Measurements from ENCODE around the gene ARL2.
"Not testable (repeated sequence)": the region's sequence is repeated elsewhere in the genome, so short reads cannot be mapped to it uniquely, and the experiment has no call there.

The ARL2 gene

GRCh38 chr11:65013888-65014725 lies at the start of gene ARL2:
TSS of gene ARL2 (plus strand) at chr11:65014160. CDS start at chr11:65014208, 48 bp downstream.
- no peak for FAIRE-seq

DNA sequence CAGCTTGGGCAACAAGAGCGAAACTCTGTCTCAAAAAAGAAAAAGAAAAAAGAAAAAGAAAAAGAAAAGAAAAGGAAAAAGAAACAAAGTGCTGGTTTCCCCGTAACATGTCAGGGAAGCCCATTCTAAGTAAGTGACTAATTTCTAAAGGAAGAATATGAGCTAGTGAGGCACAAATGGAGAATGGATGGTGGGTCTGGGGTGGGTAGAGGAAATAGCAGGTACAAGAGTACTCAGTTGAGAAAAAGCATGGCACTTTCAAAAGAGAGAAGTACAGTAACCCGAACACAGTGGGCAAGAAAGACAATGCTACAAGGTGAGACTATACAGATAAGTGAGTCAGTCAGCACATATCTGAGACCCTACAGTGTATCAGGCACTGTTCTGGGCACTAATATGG lies 46.6 kb upstream of the ARL2 start:
- FAIRE-seq, result no peak

GRCh38 chr11:64969209-64969608 lies 44.8 kb upstream of the ARL2 start:
- no peak for FAIRE-seq

- no peak for FAIRE-seq
Observed at GRCh38 chr11:64970731-64971151, 43.2 kb upstream of the ARL2 start.

GRCh38 chr11:64971421-64972233 lies 42.3 kb upstream of the ARL2 start, which contains the start of gene MAJIN:
TSS of gene MAJIN (minus strand) at chr11:64972108. CDS start at chr11:64959405, 12,703 bp downstream.
- FAIRE-seq, result no peak

GRCh38 chr11:64974124-64974523 lies 39.8 kb upstream of the ARL2 start:
- no peak for FAIRE-seq

GRCh38 chr11:64976651-64977050 lies 37.3 kb upstream of the ARL2 start:
- no peak for FAIRE-seq

DNA sequence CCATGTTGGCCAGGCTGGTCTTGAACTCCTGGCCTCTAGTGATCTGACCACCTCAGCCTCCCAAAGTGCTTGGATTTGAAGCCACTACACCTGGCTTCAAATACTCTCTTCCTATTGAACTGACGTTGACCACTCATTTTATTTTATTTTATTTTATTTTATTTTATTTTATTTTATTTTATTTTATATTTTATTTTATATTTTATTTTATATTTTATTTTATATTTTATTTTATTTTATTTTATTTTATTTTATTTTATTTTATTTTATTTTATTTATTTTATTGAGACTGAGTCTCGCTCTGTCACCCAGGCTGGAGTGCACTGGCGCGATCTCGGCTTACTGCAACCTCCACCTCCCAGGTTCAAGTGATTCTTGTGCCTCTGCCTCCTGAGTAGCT lies 30.6 kb upstream of the ARL2 start:
- not testable (repeated sequence) for FAIRE-seq

GRCh38 chr11:64987998-64988854 lies 25.7 kb upstream of the ARL2 start:
- no peak for FAIRE-seq

DNA sequence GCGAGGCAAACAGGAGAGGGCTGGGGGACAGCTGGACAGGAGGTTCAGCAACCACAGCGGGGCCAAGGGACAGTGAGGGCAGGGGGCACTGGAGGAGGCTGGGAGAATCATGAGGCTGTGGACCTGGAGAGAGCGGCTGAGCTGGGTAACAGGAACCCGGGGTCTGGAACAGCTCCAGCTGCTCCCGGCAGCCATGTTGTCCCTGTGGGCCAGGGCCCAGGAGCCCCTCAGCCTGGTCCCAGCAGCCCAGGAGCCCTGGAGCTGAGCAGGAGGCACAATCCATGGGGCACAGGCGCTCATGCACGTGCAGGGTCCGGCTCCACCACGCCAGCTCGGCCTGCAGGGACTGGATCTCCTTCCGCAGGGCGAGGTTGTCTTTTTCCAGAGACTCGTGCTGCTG lies 24.5 kb upstream of the ARL2 start:
- no peak for FAIRE-seq

GRCh38 chr11:64990222-64990923 lies 23.6 kb upstream of the ARL2 start:
- no peak for FAIRE-seq

DNA sequence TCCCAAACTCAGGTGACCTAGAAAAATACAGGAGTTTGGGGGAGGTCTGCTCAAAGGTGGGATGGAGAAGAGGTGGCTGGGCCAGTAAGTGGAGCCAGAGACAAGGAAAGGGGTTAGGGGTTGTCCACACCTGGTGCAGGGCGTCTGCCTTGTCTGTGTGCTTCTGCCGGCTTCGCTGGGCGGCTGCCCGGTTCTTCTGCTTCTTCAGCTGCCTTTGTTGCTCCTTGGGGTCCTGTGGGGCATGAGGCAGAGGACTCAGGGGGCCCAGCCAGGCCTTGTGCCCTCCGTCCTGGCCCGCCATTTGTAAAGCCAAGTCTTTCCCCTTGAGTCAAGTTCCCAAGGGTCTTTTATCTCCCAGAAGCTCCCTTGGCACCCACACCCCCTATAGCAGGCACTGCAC lies 19.6 kb upstream of the ARL2 start:
- no peak for FAIRE-seq

- FAIRE-seq, result no peak
Observed at GRCh38 chr11:64996327-64996709, 17.6 kb upstream of the ARL2 start.

DNA sequence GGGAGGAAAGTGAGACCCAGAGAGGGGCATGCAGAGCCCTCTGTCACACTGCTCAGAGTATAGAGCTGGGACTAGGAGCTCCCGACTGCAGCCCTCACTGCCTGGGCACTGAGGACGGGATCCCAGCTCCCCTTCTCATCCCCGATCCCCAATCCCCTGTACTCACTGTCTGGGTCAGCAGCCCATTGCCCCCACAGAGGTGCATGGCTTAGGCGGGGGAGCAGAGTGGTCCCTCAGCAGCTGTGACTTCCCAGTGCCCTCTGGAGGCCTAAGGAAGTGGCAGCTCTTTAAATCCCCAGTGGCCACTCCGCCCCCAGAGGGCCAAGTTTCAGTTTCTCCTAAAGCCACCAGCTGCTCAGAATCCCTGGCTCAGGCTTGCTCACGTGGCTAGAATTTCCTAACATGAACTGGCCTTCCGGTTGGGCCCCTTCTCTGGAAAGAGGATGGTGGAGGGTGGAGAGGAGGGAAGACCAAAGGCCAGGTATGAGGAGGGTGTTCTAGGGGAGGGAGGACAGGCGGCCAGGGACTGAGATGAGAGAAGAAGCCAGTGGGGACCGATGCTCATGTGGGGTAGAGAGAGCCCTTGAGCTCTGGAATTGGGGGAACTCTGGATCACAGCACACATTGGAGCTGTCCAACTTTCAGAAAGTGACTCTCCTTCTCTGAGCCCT lies 17.1 kb upstream of the ARL2 start, which contains the start of gene BATF2:
TSS of gene BATF2 (minus strand) at position 262 of the 671 bp plus-strand sequence. CDS start at position 205, 57 bp downstream.
- FAIRE-seq, result peak; percentile 39

DNA sequence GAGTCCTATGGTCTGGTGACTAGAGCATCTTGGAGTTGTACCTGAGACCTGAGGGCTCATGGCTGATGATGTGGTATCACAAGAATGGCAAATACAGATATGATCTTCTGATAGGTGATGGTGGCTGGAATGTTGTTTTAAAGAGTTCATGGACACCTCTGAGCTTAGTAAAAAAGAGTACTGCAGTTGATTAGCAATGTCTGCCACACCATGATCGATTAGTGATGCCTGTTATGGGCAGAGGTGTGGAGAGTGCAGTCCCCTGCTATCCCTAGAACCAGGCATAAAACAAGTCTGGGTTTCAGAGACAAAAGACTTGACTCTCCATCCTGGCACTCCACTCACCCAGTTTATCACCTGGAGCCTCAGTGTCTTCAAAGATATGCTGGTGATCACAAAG lies 15.8 kb upstream of the ARL2 start:
- FAIRE-seq, result no peak

- FAIRE-seq, result no peak
Observed at GRCh38 chr11:64998690-64999431, 15.1 kb upstream of the ARL2 start.

DNA sequence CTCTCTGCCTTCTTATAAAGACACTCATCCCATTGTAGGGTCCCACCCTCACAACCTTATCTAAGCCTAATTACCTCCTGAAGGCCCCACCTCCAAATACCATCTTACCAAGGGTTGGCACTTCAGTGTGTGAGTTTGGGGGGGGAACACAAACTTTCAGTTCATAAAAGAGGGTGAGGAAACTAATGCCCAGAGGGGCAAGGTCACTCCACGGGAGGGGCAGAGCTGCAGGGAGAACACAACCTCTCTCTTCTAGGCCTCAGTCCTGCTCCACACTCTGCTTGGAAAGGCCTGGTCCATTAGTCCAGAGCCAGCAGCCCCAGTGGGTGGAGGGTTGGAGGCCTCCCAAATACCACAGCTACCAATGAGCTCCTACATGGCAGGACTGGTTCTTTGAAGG lies 14.5 kb upstream of the ARL2 start:
- no peak for FAIRE-seq

DNA sequence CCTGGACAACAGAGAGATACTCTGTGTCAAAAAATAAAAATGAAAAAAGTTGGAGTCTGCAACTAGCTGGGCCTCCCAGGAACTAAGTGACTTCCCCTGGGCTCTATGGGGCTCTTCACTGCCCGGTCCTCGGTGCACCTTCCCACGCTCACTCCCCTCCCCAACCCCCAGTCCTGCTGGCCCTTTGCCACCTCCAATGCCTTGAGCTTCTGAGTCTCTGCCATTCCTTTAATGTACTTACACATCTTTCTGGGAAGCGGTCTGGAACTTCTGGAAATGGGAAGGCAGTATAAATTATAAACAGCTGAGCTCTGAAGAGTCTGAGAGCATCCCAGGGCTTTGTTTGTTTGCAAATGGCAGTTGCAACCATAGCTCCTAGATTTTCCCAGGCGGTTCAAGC lies 11.3 kb upstream of the ARL2 start:
- no peak for FAIRE-seq

GRCh38 chr11:65003282-65003681 lies 10.7 kb upstream of the ARL2 start:
- FAIRE-seq, result no peak

- not testable (repeated sequence) for FAIRE-seq
Observed at GRCh38 chr11:65003968-65004367, 10.0 kb upstream of the ARL2 start.

- no peak for FAIRE-seq
Observed at GRCh38 chr11:65008016-65008415, 5.9 kb upstream of the ARL2 start.
